GM03348 (cell line): ENCODE results near the gene FAM184A.
A peak's percentile ranks its signal among the peaks of the same experiment; 100 is the strongest.
"Not testable (repeated sequence)": the region's sequence is repeated elsewhere in the genome, so short reads cannot be mapped to it uniquely, and the experiment has no call there.

ENCODE experiments used
- DNase-seq: peaks from one replicate; pipeline ENCODE4 v3.0.0; 2012; ENCODE audit warnings: low spot score

FAM184A gene

DNA sequence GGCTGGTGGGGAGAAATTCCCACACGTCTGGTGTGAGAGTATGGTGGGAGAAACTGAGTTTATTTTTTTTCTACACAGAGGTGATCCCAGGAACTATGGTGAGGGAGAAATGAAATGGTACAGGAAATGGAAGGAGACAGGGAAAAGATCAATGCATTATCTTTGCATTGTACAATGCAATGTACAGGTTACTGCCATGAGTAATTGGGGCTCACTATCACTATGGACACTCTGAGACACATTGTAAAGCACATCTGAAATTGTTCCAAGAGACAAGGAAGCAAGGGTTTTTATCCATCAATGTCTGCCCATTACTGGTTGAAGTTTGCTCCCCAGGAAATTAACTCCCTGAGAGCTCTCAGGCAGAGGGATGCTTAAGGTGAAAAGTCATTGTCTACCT is 21.7 kb upstream of the FAM184A start:
- DNase-seq, result no peak

DNA sequence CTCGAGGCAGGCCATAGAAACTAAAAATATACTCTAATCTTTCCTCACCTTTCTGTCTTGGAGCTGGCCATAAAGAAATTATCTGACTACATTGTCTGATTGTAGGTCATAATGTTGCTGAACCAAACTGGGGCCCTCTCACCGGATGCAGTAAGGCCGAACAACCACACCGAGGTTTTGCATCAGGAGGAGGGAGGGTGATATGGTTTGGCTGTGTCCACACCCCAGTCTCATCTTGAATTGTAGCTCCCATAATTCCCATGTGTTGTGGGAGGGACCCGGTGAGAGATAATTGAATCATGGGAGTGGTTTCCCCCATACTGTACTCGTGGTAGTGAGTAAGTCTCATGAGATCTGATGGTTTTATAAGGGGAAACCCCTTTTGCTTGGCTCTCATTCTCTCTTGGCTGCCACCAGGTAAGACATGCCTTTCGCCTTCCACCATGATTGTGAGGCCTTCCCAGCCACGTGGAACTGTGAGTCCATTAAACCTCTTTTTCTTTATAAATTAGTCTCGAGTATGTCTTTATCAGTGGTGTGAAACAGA is 19.4 kb upstream of the FAM184A start:
- DNase-seq, result not testable (repeated sequence)

DNA sequence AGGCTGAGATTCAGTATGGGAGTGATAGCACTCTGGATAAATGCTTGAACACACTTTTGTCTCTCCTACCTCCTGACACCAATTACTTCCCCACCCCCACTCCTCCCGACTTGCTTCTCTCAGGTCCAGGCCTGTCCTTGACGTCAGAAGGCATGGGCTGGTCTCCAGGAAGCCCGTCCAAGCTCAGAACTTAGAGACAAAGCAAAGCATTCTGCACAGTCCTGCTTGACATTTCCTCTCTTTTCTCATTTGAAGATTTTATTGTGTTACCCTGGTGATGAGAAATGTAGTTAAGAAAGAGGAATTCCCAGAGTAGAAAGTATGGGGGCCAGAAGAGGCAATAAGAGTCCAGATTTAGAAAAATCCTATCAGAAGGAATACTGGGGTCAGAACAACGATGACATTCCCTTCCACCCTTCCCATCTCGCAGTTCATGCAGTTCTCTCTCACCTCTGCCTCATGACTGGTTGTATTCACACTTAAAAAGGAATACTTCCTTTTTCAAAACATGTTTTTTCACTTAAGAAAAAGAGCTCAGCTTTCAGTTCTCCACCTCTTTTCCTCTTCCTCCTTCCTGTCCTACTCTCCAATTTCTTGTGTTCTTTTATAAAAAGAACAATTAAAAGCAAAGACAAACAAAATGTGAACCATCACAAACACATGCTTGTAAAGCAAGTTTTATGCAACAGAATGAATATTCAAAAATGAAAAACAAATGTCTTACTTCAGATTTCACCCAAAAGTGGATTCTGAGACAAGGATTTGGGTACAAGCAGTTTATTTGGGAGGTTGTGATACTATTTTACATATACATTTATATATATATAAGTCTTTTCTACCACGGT is 18.5 kb upstream of the FAM184A start:
- DNase-seq, result no peak

DNA sequence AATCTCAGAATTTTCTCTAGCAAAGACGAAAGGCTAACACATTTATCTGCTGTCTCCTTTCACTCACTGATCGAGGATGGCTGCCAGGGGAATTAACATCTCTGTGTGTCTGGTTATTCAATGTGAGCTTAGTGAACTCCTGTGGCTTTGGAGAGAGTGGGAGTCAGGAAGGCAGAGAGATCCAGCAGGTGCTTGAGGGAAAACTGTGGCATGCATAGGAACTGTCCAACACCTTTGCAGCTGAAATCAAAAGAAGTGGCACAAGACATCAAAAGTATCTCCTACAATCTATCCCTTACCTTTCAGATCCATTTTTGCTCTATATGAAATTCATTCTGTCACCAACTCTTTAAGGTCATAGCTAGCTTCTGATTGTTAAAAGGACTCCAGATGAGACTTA is 11.8 kb upstream of the FAM184A start:
- DNase-seq, result no peak

DNA sequence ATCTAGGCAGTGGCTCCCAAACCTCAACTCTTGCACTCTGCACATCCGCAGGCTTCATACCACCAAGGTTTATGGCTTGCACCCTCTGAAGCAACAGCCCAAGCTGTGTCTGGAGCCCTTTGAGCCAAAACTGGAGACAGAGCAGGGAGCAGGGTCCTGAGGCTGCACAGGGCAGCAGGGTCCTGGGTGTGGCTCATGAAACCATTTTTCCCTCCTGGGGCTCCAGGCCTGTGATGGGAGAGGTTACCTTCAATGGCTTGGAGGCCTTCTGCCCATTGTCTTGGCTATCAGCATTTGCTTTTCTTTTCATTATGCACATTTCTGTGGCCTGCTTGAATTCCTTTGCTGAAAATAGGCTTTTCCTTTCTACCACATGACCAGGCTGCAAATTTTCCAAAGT is 6.3 kb upstream of the FAM184A start:
- DNase-seq, result no peak

DNA sequence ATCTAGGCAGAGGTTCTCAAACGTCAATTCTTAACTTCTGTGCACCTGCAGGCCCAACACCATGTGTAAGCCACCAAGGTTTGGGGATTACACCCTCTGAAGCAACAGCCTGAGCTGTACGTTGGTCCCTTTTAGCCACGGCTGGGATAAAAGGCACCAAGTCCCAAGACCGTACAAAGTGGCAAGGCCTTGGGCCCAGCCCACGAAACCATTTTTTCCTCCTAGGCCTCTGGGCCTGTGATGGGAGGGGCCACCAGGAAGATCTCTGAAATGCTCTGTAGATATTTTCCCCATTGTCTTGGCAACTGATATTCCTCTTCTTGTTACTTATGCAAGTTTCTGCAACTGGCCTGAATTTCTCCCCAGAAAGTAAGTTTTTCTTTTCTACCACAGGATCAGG is 4.5 kb upstream of the FAM184A start:
- no peak for DNase-seq

DNA sequence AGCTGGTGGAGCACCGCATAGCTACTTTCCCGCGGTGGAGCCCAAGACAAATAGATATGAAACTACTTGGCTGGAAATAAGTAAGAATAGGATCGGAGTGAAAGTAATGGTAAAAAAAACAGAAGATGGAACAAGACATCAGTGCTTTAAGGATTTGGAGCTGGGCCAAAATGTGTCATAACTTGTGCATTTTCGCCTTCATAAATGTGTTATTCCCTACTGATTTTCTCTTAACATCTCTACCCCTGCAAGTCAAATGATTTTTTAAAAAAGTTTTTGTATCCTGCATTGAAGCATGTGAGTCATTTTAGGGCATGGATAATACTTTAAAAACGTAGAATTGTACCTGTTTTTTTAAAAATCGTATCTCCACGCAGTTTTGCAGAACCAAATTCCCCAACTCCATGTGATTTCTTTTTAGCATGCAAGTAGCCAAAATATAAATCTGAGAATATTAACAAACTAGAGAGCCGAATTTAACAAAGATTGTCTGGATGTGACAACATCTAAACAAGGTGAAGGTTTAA is 882 bp upstream of the FAM184A start:
- peak; percentile 32 for DNase-seq

DNA sequence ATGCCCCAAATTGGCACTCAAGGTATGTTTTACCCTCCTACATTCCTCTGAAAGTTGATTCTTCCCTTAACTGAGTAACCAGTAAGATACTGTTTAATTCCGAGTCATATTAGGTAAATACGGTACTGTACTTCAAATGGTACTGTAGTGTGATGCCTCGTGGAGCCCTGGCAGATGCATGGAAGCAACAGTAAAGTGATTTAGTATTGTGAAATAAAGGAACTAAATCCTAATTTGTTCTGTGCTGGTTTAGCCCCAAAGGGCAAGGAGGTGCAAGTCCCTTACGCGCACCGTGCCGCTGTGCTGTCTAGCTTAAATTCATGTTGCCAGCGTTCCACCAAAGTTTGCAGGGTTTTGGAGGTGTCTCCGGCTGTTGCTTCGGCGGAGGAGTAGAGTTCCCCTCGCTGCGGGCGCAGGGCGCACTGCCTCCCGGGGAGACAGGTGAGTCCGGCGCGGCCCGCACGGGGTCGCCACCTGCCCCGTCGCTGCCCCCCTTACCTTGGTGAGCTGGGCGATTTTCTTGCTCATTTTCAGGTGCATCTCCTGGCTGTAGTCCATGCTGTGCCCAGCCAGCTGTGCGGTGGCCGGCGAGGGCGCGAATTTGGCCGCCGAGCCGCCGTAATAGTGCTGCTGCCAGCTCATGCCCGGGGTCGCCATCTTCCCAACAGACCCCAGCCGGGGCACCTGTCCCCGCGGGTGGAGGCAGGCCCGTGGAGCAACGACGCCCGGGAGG is 655 bp downstream of the FAM184A start:
- DNase-seq, result peak; percentile 12

DNA sequence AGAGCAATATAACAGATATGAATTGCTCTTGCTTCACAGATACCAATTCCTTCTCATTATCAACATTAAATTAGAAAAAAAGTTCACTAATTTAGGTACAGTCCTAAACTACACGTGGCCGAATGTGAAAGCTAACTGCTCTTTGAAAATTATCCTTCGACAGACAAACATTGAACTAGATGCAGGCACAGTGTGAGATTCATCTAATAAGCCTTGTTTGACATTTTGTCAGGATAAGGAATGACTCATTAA is 1.1 kb downstream of the FAM184A start:
- no peak for DNase-seq

DNA sequence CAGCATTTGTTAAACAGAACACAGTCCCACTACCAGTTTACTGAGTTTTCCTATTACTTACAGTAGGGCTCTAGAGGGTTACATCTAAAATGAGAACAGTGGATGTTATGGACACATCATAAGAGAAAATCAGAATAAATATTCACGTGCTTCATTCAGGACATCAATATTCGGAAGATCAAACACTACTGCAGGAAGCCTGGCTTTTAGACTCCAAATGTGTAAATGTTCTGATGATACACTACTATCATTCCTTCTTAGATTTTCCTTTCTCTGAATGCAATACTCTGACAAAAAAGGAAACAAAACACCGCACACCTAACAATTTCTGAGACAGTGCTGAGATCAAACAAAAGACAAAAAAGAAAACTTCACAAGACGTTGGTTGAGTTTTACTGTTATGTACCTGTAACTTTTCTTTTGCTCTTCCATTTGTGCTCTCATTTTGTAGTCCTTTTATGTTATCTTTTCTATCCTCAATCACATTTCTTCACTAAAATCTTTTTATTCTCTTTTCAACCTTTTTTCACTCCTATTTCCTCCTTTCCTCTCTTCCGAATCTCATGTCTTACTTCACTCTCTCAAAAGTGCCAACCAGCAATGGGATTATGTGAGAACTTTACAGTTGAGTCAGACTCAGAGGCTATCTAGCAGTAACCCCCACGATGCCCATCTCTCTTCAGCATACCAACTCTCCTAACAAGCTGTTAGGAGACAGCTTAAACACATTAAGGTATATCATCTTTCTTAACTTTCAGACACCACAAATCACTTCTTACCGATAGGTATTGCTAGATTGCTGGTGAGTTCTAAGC is 1.7 kb downstream of the FAM184A start:
- no peak for DNase-seq

DNA sequence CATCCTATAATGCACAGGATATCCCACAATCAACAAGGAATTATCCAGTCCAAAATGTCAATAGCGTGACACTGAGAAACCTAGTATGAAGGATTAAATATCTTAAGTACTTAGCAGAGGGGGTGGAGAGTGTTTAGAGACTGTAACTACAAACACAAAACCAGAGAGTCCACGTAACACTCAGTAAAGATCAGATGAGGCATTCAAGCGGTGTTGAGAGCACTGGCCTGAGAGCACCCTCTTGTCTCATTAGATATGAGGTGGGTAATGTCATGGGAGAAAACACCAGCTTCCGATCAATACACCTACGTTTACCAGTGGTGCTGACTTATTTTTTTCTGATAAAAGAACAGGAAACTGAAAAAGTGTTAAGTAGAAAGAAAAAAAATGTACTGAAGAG is 2.3 kb downstream of the FAM184A start:
- no peak for DNase-seq

DNA sequence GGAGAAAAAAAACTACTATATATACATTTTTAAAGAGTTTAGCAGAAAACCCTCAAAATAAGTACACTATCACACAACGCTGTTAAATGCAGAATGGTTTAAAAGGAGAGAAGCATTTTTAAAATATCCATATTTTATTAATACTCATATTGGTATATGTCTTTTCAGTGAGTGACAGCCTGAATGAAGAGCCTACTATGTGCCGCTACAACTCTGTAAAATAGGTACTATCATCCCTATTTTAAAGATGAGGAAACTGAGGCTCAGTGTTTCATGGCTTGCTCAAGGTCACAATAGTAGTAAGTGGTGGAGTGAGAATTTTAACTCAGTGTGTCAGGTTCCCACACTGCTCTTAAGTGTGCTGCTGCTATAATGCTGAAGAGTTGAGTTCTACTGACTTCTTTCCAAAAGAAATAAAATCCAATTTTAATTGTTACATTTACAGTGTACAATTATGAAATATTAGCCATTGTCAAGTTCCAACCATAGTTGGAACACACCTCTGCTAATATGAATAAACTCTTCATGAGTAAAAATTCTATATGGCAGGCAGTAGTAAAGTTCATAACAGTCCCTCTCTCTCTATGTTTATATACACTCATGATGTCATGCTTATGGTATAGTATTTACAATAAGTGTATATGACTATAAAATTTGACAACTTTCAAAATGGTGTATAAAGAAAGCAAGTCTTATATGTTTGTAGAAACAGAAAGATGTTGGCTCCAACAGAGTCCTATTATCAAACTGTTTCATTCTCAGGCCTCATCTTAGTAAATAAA is 3.1 kb downstream of the FAM184A start:
- DNase-seq, result no peak

DNA sequence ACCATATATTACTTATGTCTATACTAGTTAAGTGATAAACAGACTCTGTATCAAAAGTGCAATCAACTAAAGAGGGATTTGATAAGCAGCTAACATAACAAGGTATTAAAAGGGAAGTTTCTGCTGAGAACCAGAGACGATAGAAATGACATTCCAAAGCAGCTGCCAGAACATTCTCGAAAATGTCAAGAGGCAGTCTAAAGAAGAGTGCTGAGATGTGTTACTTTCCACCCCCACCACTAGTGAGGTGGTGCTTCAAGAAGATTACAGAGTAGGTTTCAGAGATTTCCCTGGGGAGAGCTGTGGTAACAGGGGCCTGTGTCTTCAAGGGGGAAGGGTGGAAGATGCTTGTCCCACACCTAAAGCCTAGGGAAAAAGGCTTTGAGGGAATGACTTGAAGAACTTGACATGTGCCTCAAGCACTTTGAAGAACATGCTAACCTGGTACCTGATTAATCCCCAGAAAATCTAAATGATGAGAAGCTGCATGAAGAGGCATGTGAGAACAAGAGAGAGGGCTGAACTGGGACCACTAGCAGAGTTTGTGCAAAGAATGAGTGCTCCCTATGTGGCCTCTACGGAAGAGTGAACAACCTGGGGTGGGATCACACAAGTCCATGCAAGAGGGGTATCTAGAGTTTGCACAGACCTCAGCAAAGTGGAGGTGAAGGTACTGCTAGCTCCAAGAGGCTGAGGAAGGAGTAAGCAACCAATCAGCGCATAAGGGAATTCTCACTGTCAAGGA is 5.0 kb downstream of the FAM184A start:
- DNase-seq, result no peak

DNA sequence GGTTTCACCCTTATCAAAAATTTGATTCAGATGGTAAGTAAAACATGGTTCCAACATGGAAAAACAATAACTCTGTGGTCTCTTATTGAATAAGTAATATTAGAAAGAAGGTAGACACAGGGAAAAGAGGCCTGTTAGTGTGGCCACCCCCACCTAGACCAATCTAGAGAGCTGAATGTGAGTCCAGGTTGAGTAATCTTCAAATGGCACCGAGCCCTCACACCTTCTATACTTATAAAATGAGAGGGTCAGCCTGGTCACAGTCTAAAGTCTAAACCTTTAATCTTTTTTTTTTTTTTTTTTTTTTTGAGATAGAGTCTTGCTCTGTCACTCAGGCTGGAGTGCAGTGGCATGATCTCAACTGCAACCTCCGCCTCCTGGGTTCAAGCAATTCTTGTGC is 6.9 kb downstream of the FAM184A start:
- no peak for DNase-seq

DNA sequence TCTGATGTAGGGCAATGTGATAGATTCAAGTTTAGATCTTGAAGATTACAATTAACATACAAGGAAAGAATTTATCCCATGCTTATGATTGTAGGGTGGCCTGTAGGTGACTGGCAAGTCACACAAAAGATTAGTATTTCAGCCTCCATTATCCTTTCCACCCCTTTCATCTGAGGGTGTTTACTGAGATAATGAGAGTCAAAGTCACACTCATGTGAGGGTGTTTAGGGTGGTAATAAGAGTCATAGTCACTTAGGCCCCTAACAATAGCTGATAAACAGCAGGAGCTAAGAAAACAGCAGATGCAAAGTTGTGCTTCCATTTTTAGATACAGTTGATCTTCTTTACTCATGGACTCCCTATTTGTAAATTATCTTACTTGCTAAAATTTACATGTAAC is 11.4 kb downstream of the FAM184A start:
- no peak for DNase-seq

DNA sequence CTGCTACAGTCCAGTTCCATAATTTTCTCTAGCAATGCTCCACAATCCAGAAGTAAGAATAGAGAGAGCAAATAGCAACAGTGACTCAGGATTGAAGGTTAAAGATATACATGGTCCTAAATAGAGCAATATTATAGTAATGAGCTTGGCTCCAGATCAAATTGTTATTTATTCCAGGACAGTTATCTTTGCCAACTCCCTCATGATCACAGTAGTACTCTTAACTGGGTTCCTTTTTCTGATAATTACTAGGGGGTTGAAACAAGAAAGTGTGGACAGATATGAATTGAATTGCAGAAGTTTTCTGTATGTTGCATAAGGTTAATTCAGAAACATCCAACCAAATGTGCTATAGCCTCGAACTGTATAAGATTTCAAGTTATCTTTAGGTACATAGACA is 11.9 kb downstream of the FAM184A start:
- no peak for DNase-seq

DNA sequence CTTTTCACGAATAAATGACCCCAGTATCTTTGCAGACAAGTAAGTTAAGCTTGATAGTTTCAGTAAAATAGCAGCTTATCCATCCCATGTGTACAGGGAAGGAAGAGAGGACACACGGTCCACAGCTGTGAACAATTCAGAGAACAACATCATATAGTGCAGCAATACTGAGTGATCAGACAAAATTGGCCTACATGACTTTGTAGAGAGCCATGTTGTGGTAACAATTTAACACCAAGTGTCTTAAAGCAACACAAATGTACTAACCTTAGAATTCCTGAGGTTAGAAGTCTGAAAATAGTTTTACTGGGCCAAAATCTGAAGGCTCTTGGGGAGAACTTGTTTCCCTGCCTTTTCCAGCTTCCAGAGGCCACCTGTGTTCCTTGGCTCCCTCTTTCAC is 12.5 kb downstream of the FAM184A start:
- no peak for DNase-seq

DNA sequence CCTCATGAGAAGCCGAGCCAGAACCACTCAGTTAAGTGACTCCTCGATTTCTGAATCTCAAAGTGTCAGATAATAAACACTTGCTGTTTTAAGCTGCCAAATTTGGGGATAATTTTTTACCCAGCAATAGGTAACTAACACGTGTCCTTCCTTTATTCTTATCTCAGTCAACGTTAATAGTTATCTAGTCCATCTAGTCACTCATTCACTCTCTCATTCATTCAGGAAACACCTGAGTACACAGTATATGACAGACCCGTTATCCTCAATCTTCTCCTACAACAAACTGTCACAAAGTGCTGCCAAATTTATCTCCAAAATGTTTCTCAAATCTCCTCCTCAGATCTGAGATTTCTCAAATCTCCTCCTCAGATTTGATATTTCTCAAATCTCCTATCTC is 13.1 kb downstream of the FAM184A start:
- DNase-seq, result no peak

DNA sequence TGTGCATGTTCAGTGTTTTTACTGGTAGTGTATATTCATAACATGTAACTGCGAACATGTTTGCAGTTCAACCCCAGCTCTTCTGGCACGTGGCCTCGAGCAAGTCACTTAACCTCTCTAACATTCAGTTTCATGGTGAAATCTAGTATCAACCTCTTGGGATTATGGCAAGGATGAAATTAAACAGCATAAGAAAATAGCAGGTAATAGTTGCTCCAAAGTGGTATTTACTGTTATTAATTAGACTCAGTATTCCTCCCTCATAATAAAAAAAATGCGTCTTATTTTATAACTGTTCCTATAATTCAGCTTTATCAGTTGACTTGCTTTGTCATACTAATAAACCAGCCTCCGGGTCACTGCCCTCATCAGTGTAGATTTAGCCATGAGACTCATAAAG is 15.0 kb downstream of the FAM184A start:
- no peak for DNase-seq

DNA sequence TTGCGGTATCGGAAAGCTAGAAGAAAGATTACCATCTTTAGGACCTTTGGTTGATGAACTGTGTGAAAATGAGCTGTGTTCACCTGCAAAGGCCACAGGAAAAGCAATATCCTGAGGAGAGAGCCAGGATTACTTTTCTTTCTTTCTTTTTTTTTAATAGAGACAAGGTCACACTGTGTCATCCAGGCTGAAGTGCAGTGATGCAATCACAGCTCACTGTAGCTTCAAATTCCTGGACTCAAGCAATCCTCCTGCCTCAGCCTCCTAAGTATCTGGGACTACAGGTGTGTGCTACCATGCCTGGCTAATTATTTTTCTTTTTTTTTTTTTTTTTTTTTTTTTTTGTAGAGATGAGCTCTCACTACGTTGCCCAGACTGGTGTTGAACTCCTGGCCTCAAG is 17.2 kb downstream of the FAM184A start:
- DNase-seq, result no peak
